Upper lobe of right lung (tissue), 1 donor: ENCODE data around the gene SERPINE2. TPM values are rescaled to one million over a fixed set of nuclear protein-coding genes. Genes with fewer than 3 reads are reported as not detected.

ENCODE experiments used
- ATAC-seq: fragments of 200-7000 bp; cut with Tn5 transposase; one replicate; pipeline ENCODE4 v1.9.1; 2020; ENCODE audit warnings: mild to moderate bottlenecking, moderate library complexity
- DNase-seq: peaks from one replicate; pipeline ENCODE4 v3.0.0-alpha.2; 2020
- H3K27ac ChIP-seq: fragments of 200-600 bp; one replicate; pipeline ENCODE4 v1.8.0; 2022
- H3K27me3 ChIP-seq: fragments of 200-600 bp; one replicate; pipeline ENCODE4 v1.8.0; 2022; ENCODE audit warnings: mild to moderate bottlenecking
- H3K36me3 ChIP-seq: fragments of 200-600 bp; one replicate; pipeline ENCODE4 v1.8.0; 2022
- H3K4me1 ChIP-seq: fragments of 200-600 bp; one replicate; pipeline ENCODE4 v1.8.0; 2022
- H3K4me3 ChIP-seq: fragments of 200-600 bp; one replicate; pipeline ENCODE4 v1.8.0; 2022; ENCODE audit warnings: mild to moderate bottlenecking
- H3K9me3 ChIP-seq: fragments of 200-600 bp; one replicate; pipeline ENCODE4 v1.8.0; 2022
- intact Hi-C: fragments of 100-400 bp; cut with DNase I; formaldehyde crosslinking; loops from one replicate; pipeline ENCODE4 v1.11.0; 2022
- total RNA-seq: library from RNA; stranded (reverse); fragmentation: NEBNext Ultra II Directional; extraction: Animal tissue kit (Norgen Biotek cat#: 25700); gene quantifications from one replicate; pipeline ENCODE4 v1.2.1, GENCODE V29; 2021
- TF ChIP-seq, protein P1 (sequence below): fragments of 200-600 bp; IDR thresholded peaks from one replicate; pipeline ENCODE4 v1.8.0; 2022; ENCODE audit warnings: antibody characterized with exemption
- donor health status: DM: no; HTN: yes; CAD: no; lungs with severe emphysema.

SERPINE2 gene
- total RNA-seq, 1 donor from 2014 or later, result 7.3 TPM

DNA sequence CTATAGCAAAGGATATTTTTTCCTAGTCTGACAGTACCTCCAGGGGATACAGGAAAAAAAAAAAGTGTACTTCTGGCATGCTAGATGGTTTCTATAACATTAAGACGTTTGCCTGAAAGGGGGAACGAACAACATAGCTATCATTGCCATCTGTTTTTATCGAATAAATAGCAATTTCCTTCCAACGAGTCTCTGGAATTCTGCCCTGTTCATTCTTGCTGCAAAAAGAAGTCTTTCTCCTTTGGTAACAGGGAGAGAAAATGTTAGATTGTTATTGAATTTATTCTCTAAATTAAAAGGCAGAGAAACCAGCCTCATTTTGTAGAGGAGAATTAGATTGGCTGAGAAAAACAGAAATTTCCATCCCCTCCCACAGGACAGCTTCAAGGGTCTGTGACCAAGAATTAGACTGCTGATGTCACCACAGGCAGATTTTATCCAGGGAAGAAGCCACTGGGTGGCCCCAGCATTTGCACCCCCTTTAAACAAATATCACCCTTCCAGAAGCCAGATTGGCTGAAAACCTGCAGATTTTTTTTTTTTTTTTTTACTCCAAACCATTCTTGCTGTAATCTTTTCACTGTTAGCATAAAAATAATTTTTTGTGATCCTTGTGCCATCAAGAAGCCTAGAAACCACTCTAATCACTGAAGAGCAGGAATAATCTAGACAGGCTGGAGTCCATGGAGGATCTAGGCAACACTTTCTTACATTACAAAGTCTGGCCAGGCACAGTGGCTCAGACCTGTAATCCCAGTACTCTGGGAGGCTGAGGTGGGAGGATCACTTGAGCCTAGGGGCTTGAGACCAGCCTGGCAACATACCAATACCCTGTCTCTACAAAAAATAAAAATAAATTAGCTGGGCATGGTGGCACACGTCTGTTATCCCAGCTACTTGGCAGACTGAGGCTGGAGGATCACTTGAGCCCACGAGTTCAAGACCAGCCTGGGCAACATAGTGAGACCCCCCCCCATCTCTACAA, 106.0 kb downstream of the SERPINE2 start:
- Histone ChIP-seq H3K27me3 (no peaks in the 10 kb centered on the region), H3K4me3 (no peak overlapping the region), H3K9me3 (no peaks in the 10 kb centered on the region), H3K36me3 (no peaks in the 10 kb centered on the region), H3K4me1 (peaks cover 71% of the 10 kb centered on the region), H3K27ac (no peak overlapping the region)
- no peak for DNase-seq
- ATAC-seq, result no peak
- TF ChIP-seq, protein P1, sequence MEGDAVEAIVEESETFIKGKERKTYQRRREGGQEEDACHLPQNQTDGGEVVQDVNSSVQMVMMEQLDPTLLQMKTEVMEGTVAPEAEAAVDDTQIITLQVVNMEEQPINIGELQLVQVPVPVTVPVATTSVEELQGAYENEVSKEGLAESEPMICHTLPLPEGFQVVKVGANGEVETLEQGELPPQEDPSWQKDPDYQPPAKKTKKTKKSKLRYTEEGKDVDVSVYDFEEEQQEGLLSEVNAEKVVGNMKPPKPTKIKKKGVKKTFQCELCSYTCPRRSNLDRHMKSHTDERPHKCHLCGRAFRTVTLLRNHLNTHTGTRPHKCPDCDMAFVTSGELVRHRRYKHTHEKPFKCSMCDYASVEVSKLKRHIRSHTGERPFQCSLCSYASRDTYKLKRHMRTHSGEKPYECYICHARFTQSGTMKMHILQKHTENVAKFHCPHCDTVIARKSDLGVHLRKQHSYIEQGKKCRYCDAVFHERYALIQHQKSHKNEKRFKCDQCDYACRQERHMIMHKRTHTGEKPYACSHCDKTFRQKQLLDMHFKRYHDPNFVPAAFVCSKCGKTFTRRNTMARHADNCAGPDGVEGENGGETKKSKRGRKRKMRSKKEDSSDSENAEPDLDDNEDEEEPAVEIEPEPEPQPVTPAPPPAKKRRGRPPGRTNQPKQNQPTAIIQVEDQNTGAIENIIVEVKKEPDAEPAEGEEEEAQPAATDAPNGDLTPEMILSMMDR, result no peak
- intact Hi-C loops, result no loop called here

DNA sequence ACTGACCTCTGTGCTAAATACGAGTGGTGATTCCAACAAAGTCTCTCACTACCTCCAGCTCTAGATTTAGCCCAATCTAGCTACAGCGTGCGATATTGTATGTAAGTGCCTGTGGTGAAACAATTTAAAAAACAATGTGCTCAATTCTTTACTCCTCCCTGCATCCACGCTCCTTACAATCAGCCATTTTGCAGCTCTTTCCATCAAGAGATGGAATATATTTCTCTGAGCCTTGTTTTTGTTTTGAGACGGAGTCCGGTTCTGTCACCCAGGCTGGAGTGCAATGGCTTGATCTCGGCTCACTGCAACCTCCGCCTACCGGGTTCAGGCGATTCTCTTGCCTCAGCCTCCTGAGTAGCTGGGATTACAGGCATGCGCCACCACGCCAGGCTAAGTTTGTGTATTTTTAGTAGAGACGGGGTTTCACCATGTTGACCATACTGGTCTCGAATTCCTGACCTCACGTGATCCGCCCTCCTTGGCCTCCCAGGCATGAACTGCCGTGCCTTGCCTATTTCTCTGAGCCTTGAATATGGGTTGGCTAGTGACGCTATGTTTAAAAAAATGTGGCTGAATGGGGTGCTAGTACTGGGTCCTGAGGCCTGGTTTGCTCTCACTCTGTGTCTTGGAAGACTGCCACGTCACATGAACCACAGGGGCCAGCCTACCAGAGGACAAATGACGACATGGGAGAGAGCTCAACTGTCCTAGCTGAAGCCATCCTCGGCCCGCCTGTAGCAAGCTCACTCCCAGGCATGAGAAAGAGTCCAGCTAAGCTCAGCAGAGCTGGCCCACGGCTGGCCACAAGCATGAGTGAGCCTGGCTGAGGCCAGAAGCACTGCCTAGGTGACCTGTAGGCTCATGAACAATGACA, 108.7 kb downstream of the SERPINE2 start:
- intact Hi-C loops, result no loop called here
- ATAC-seq, result peak; percentile 91

DNA sequence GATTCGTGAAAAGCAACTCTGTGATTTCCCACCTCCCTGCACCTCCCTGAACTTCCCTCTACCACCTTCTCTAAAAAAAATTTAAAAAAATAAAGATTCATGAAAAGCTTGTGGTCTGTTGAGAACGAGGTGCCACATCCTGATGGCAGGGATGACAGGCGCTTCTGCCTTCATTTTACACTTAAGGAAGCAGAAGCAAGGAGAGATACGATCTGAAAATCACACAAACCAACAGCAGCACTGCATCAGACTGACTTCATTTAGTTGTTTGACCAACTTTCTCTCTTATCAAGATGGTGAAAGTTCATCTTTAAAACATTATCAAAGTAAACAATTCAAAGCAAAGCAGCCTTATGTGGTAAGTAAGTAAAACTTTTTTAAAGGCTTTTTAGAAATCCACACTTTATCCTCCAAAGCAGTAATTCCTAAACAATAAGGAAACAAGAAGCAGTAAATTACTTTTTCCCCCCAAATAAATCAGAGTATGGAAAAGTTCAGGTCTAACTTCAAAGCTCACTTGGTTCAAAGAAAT, 109.4 kb downstream of the SERPINE2 start:
- TF ChIP-seq, protein P1, result no peak
- Histone ChIP-seq H3K4me1 (peaks cover 45% of the 10 kb centered on the region), H3K36me3 (no peaks in the 10 kb centered on the region), H3K27me3 (no peaks in the 10 kb centered on the region), H3K27ac (no peak overlapping the region), H3K4me3 (no peak overlapping the region), H3K9me3 (no peaks in the 10 kb centered on the region)
- no peak for DNase-seq
- intact Hi-C loops, result no loop called here
- ATAC-seq, result peak; percentile 34

More for the DNA sequence above, 108.7 kb downstream of the SERPINE2 start:
- peaks cover 52% of the 10 kb centered on the region for H3K4me1 ChIP-seq
- TF ChIP-seq, protein P1, result no peak
- no peaks in the 10 kb centered on the region for H3K9me3 ChIP-seq
- H3K27me3 ChIP-seq, result no peaks in the 10 kb centered on the region
- H3K36me3 ChIP-seq, result no peaks in the 10 kb centered on the region
- DNase-seq, result peak; percentile 66
- H3K27ac ChIP-seq, result no peak overlapping the region
- H3K4me3 ChIP-seq, result no peak overlapping the region

DNA sequence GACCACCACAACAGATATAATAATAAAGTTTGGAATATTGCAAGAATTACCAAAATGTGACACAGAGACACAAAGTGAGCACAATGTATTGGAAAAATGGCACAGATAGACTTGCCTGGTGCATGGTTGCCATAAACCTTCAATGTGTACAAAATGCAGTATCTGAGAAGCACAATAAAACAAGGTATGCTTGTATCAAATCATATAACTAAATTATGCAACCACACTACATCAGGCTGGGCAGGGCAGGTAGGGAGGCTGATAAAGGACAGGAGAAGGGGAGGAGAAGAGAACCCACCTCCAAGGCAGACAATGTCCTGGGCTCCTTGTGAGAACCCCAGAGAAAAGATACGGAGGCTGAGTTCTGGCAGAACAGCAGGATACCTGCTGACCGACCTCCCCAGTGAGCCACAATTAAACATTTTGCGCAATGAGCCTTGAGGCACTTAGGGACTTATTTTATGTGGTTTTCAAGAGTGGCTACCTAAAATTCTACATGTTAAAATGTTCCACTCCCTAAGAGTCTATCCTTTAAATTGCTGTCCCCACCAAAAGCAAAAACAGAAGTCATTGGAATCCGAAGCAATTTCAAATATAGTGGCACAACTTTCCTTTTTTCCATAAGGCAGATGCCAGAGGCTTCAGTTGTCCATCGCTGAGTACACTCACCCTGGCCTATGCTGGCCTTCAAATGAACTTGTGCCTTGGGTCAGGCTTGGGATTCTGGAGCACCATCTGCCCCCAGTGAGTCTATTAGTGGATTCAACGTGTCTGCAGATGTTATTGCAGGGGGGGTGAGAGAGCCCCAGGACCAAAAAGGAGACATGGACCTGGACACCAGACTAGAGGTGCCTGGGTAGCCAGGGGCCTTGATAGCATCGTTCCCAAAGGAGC, 110.7 kb downstream of the SERPINE2 start:
- no peaks in the 10 kb centered on the region for H3K9me3 ChIP-seq
- DNase-seq, result no peak
- H3K4me3 ChIP-seq, result no peak overlapping the region
- no peaks in the 10 kb centered on the region for H3K27me3 ChIP-seq
- H3K27ac ChIP-seq, result no peak overlapping the region
- TF ChIP-seq, protein P1, result no peak
- H3K4me1 ChIP-seq, result peaks cover 41% of the 10 kb centered on the region
- no peaks in the 10 kb centered on the region for H3K36me3 ChIP-seq
- intact Hi-C loops, result no loop called here
- no peak for ATAC-seq

DNA sequence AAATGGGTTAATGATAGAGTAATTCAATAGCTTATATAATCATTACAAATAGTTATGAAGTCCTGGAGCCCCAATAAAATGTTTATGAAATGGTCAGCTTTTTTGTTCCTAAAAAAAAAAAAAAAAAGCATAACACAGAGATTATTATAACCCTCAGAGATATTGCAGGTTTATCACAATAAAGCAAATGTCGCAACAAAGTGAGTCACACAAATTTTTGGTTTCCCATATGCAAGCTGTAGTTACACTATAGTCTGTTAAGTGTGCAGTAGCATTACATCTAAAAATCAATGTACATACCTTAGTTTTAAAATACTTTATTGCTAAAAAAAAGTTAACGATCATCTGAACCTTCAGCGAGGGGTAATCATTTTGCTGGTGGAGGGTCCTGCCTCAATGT, 114.0 kb downstream of the SERPINE2 start:
- Histone ChIP-seq H3K9me3 (no peaks in the 10 kb centered on the region), H3K27me3 (no peaks in the 10 kb centered on the region), H3K4me3 (no peak overlapping the region), H3K4me1 (peaks cover 25% of the 10 kb centered on the region), H3K36me3 (no peaks in the 10 kb centered on the region), H3K27ac (no peak overlapping the region)
- intact Hi-C loops, result no loop called here
- ATAC-seq (no peak), DNase-seq (no peak)
- TF ChIP-seq, protein P1, result no peak
